PFSK-1 (cell line): ENCODE measurements around the gene RDM1.

Source experiments
- FOXP2 ChIP-seq: optimal IDR thresholded peaks from 2 replicates; pipeline ENCODE3; 2011; ENCODE audit warnings: borderline replicate concordance, control low read depth, inconsistent platforms; ENCODE audit not compliant: insufficient read depth; ENCODE audit errors: extremely low read length, extremely low read depth
- POLR2AphosphoS5 ChIP-seq: IDR thresholded peaks from 2 replicates; pipeline ENCODE4 v1.6.1; 2012; ENCODE audit warnings: low read depth, mild to moderate bottlenecking, control low read depth, low read length, moderate library complexity
- REST ChIP-seq, 2 experiments: IDR thresholded peaks; 2 replicates each; pipeline versions ENCODE4 v1.6.1 to v1.8.0; 2011 to 2012; ENCODE audit warnings: low read depth in 2 of 2, low read length in 2 of 2, control low read depth in 1 of 2, inconsistent platforms in 1 of 2, mild to moderate bottlenecking in 1 of 2, moderate library complexity in 1 of 2; ENCODE audit not compliant: insufficient read depth in 1 of 2
- SIN3A ChIP-seq: IDR thresholded peaks from 2 replicates; pipeline ENCODE4 v1.6.1; 2012; ENCODE audit warnings: mild to moderate bottlenecking, low read length, moderate library complexity, borderline replicate concordance; ENCODE audit not compliant: insufficient read depth
- TAF1 ChIP-seq: IDR thresholded peaks from 2 replicates; pipeline ENCODE4 v1.6.1; 2012; ENCODE audit warnings: low read length, control low read depth, borderline replicate concordance; ENCODE audit not compliant: insufficient read depth

The RDM1 gene

GRCh38 chr17:35972535-35972934 is 42.0 kb upstream of the RDM1 start:
- TF ChIP-seq REST (IDR thresholded peaks at IDR 0.05; ENCODE audit: insufficient read depth in 1 of 2, low read depth in 2 of 2, low read length in 2 of 2) = no peak
- no peak for TF ChIP-seq POLR2AphosphoS5
- TF ChIP-seq SIN3A = no peak
- TF ChIP-seq FOXP2 = no peak
- no peak for TF ChIP-seq TAF1

GRCh38 chr17:35972066-35972465 is 41.5 kb upstream of the RDM1 start:
- no peak for TF ChIP-seq FOXP2
- no peak for TF ChIP-seq POLR2AphosphoS5
- no peak for TF ChIP-seq TAF1
- no peak for TF ChIP-seq SIN3A
- TF ChIP-seq REST (IDR thresholded peaks at IDR 0.05; ENCODE audit: insufficient read depth in 1 of 2, low read depth in 2 of 2, low read length in 2 of 2) = no peak

- TF ChIP-seq POLR2AphosphoS5 (no peak), SIN3A (no peak), REST (IDR thresholded peaks at IDR 0.05; ENCODE audit: insufficient read depth in 1 of 2, low read depth in 2 of 2, low read length in 2 of 2) (no peak), TAF1 (no peak), FOXP2 (no peak)
Observed at GRCh38 chr17:35969558-35970380, 39.2 kb upstream of the RDM1 start.

GRCh38 chr17:35968520-35969054 is 38.0 kb upstream of the RDM1 start:
- no peak for TF ChIP-seq POLR2AphosphoS5
- no peak for TF ChIP-seq FOXP2
- no peak for TF ChIP-seq SIN3A
- TF ChIP-seq REST (IDR thresholded peaks at IDR 0.05; ENCODE audit: insufficient read depth in 1 of 2, low read depth in 2 of 2, low read length in 2 of 2) = no peak
- TF ChIP-seq TAF1 = no peak

GRCh38 chr17:35965272-35965671 is 34.7 kb upstream of the RDM1 start:
- TF ChIP-seq FOXP2 (no peak), REST (IDR thresholded peaks at IDR 0.05; ENCODE audit: insufficient read depth in 1 of 2, low read depth in 2 of 2, low read length in 2 of 2) (no peak), POLR2AphosphoS5 (no peak), SIN3A (no peak), TAF1 (no peak)
